NK-92 treated with Interleukin-12 subunit alpha and Interleukin-12 subunit beta, amount 100 ng/mL, for 24 hours (cell line): ENCODE results near the gene AHCTF1.
"Not testable (repeated sequence)": the region's sequence is repeated elsewhere in the genome, so short reads cannot be mapped to it uniquely, and the experiment has no call there.

Experiments
- DNase-seq: peaks from one replicate; lab custom pipeline; 2025; lab: John Stamatoyannopoulos, UW

The AHCTF1 gene

GRCh38 chr1:246923482-246923881 is 8.3 kb downstream of the AHCTF1 start:
- DNase-seq: no peak

- DNase-seq: no peak
These were observed 10.3 kb downstream of the AHCTF1 start for GRCh38 chr1:246921481-246921880.

- no peak for DNase-seq
These were observed 11.8 kb downstream of the AHCTF1 start for GRCh38 chr1:246919902-246920301.

GRCh38 chr1:246916026-246916923 is 15.5 kb downstream of the AHCTF1 start:
- DNase-seq: not testable (repeated sequence)

GRCh38 chr1:246907472-246907871 is 24.3 kb downstream of the AHCTF1 start:
- DNase-seq: no peak

- no peak for DNase-seq
These were observed 24.9 kb downstream of the AHCTF1 start for GRCh38 chr1:246906833-246907232.

- DNase-seq: no peak
These were observed 29.9 kb downstream of the AHCTF1 start for GRCh38 chr1:246901874-246902273.

GRCh38 chr1:246897302-246897701 is 34.4 kb downstream of the AHCTF1 start:
- DNase-seq: no peak

GRCh38 chr1:246893191-246893939 is 38.4 kb downstream of the AHCTF1 start:
- DNase-seq: no peak

GRCh38 chr1:246891105-246891504 is 40.6 kb downstream of the AHCTF1 start:
- DNase-seq: no peak

- DNase-seq: no peak
These were observed 43.2 kb downstream of the AHCTF1 start for GRCh38 chr1:246888522-246888921.

GRCh38 chr1:246885389-246885788 is 46.4 kb downstream of the AHCTF1 start:
- not testable (repeated sequence) for DNase-seq

GRCh38 chr1:246878551-246878950 is 53.2 kb downstream of the AHCTF1 start:
- no peak for DNase-seq

GRCh38 chr1:246876431-246876830 is 55.3 kb downstream of the AHCTF1 start:
- no peak for DNase-seq

GRCh38 chr1:246875041-246876026 is 56.4 kb downstream of the AHCTF1 start:
- no peak for DNase-seq

GRCh38 chr1:246865921-246866320 is 65.8 kb downstream of the AHCTF1 start:
- DNase-seq: no peak

- not testable (repeated sequence) for DNase-seq
These were observed 68.0 kb downstream of the AHCTF1 start for GRCh38 chr1:246863791-246864190.

GRCh38 chr1:246860401-246860800 is 71.3 kb downstream of the AHCTF1 start:
- no peak for DNase-seq

GRCh38 chr1:246856371-246856770 is 75.4 kb downstream of the AHCTF1 start:
- DNase-seq: no peak

GRCh38 chr1:246850640-246851039 is 81.1 kb downstream of the AHCTF1 start:
- not testable (repeated sequence) for DNase-seq

GRCh38 chr1:246843876-246844275 is 87.9 kb downstream of the AHCTF1 start:
- no peak for DNase-seq

- not testable (repeated sequence) for DNase-seq
These were observed 91.0 kb downstream of the AHCTF1 start for GRCh38 chr1:246840761-246841160.
